ENCODE measurements around the gene MYLK4. TPM values are rescaled to one million over a fixed set of nuclear protein-coding genes. Genes with fewer than 3 reads are reported as not detected.

The MYLK4 gene
- total RNA-seq, 1 donor, result 0.72 TPM

DNA sequence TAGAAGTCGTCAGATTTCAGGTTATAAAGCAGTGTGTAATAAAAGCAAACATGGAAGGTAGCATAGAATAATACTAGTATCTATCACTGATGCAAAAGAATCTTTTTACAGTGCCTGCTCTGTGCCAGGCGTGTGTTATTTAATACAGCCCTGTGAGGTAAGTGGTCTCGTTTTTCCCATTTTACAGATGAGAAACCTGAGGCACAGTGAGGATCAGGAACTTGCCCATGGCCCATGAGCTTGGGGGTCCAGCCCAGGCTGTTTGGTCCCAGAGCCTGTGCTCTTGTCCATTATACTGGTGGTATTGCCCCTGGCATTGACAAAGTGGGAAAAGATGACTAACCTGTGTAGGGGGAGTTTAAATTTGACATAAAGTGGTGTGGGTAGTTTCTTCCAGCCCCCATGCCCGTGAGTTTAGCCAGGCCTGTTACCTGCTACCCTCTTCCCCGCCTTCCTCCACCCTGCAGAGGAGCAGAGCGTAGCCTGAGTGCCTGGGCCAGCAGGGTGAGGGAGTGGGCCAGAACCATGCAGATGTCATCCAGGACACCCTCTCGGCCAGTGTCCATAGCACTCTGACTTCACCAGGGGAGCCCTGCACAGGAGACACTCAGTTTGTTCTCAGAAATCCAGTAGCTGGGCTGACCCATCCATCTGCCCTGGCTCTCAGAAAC is 31.1 kb upstream of the MYLK4 start:
- no peak for DNase-seq (ENCODE audit: low read depth)
- no peak overlapping the region for H3K4me3 ChIP-seq (ENCODE audit: low read depth, low read length)
- no peak for TF ChIP-seq CTCF (IDR thresholded peaks at IDR 0.05; ENCODE audit: insufficient read depth, low read length)

GRCh38 chr6:2780102-2780737 is 29.5 kb upstream of the MYLK4 start:
- no peak for TF ChIP-seq CTCF (IDR thresholded peaks at IDR 0.05; ENCODE audit: insufficient read depth, low read length)
- no peak overlapping the region for H3K4me3 ChIP-seq (ENCODE audit: low read depth, low read length)
- no peak for DNase-seq (ENCODE audit: low read depth)

DNA sequence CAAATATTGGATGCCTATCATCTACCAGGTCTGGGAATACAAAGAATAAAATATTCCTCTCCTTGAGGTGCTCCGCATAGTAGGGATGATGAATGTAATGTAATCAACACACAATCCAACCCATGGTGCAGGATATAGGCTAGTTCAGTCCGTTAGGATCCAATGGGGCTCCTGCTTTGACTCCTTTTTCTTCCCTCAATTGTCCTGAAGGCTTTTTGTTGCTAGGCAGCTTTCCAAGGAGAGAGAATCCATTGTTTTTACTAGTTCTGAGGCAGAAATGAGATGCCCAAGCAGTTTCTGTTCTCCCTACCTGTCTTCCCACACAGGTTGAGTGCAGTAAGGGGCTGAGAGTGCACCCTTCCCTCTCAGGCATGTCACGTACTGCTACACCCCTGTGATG is 26.5 kb upstream of the MYLK4 start:
- DNase-seq (ENCODE audit: low read depth), result no peak
- TF ChIP-seq CTCF (IDR thresholded peaks at IDR 0.05; ENCODE audit: insufficient read depth, low read length), result no peak
- no peak overlapping the region for H3K4me3 ChIP-seq (ENCODE audit: low read depth, low read length)

- no peak for TF ChIP-seq CTCF (IDR thresholded peaks at IDR 0.05; ENCODE audit: insufficient read depth, low read length)
- DNase-seq (ENCODE audit: low read depth), result no peak
- no peak overlapping the region for H3K4me3 ChIP-seq (ENCODE audit: low read depth, low read length)
Measured at GRCh38 chr6:2775003-2775402, 24.3 kb upstream of the MYLK4 start.

- H3K4me3 ChIP-seq (ENCODE audit: low read depth, low read length), result no peak overlapping the region
- no peak for DNase-seq (ENCODE audit: low read depth)
- TF ChIP-seq CTCF (IDR thresholded peaks at IDR 0.05; ENCODE audit: insufficient read depth, low read length), result no peak
Measured at GRCh38 chr6:2773449-2773848, 22.7 kb upstream of the MYLK4 start.

DNA sequence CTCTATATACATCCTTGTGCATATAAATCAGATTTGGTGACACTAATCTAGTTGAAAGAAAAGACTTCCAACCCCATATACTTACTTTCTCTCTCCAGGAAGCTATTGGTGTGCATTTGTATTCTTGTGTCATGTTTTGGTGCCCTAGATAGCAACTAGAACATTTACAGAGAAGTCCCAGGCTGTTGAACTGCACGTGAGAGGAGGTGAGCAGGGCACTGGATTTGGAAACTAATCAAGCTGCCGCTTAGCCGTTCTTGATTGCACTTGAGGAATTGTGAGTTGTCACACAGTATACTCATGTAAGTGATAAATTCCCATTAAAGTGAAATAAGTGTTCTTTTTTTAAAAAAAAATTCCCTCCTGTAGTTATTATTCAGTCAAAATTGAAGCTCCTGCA is 22.1 kb upstream of the MYLK4 start:
- TF ChIP-seq CTCF (IDR thresholded peaks at IDR 0.05; ENCODE audit: insufficient read depth, low read length), result no peak
- DNase-seq (ENCODE audit: low read depth), result no peak
- no peak overlapping the region for H3K4me3 ChIP-seq (ENCODE audit: low read depth, low read length)

All from fibroblast of the aortic adventitia (primary cell).